Placental pericyte (primary cell): ENCODE results near the gene NR2F1. TPM values are rescaled to one million over a fixed set of nuclear protein-coding genes. Genes with fewer than 3 reads are reported as not detected.

ENCODE experiments used
- total RNA-seq: library from RNA; depleted of rRNA; stranded (reverse); fragments of >200 nt; gene quantifications from 2 replicates; pipeline ENCODE4 v1.2.3, GENCODE V29; 2012

The NR2F1 gene
- 87.2 and 93.7 TPM in 2 replicates for total RNA-seq

DNA sequence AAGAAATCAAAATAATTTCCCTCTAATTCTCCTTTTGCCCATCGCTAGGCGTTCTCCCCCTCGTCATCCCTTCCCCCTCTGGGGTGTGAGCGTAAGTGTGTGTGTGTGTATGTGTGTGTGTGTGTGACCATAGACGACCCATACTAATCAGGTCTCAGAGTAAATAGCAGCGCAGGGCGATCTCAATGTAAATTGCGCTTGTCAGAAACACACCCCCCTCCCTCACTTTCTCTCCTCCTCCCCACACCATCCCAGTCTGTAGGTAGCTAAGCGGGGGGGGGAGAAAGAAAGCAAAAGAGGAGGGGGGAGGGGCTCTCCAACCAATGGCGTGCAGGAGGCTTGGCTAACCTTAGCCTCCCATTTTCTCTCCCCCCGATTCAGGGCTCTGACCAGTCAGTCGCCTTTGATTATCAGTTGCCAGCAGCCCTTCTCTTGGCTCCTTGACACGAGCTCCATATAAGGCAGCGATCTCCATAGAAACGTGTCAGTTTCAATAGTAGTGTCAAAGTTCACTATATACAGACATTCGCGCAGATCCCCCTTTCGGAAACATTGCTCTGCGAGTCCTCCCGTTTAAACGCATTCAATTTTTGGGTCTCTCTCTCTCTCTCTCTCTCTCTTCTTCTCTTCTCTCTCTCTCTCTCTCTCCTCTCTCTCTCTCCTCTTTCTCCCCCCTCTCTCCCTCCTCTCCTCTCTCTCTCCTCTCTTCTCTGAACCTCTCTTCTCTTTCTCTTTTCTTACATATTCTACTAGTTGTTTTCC lies at the start of gene NR2F1:
TSS of gene NR2F1 (plus strand) at position 546 of the 762 bp plus-strand sequence. CDS start 1,802 bp downstream, outside the sequence.

DNA sequence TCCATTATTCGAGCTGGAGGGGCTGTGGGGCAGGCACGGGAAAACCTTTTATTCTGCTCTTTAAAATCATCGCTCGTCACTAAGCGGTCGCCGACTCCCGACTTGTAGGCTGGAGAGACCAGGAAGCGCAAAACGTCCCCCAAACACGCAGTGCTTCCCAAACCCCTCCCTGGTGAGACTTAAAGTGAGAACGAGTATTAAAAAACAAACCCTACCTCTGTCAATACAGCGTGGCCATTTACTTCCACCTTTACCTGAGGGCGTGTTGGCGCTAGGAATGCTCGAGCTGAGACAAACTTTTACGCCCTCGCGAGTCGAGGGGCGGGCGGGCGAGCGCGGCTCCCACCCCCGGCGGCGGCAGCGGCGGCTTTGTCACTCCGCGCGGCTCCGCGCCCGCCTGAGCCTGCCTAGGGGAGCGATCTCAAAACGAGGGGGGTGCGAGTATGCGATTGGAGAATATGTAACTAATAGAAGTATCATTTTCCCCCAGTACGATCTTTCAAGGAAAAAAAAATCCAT lies 2.0 kb upstream of the NR2F1 start, which contains the start of gene NR2F1-AS1:
TSS of gene NR2F1-AS1 (minus strand) at position 293 of the 519 bp plus-strand sequence.

Other genes starting within 250 kb of the NR2F1 start
- 33.8 and 42.9 TPM in 2 replicates for gene NR2F1-AS1, start 2.0 kb upstream of the NR2F1 start, total RNA-seq
- 0.88 and 1.7 TPM in 2 replicates for gene POU5F2, start 158.4 kb downstream of the NR2F1 start, total RNA-seq